Uterus (tissue), 4 donors: ENCODE results near the gene KLHL17. TPM values are rescaled to one million over a fixed set of nuclear protein-coding genes. Genes with fewer than 3 reads are reported as not detected.
"Not testable (repeated sequence)": the region's sequence is repeated elsewhere in the genome, so short reads cannot be mapped to it uniquely, and the experiment has no call there.

Source experiments
- DNase-seq, 2 donors: peaks; one replicate each; pipeline ENCODE4 v3.0.0-alpha.2; 2019 to 2020
- H3K27ac ChIP-seq, 2 donors: fragments of 200-600 bp; sonication (generic); 1 replicate in 1 of 2; 2 replicates in 1 of 2; pipeline ENCODE4 v1.5.1; 2016 to 2018
- H3K27me3 ChIP-seq, 2 donors: fragments of 200-600 bp; sonication (generic); one replicate each; pipeline ENCODE4 v1.5.1; 2018 to 2019; ENCODE audit warnings: control low read depth in 1 of 2
- H3K36me3 ChIP-seq, 2 donors: fragments of 200-600 bp; sonication (generic); one replicate each; pipeline ENCODE4 v1.5.1; 2019; ENCODE audit warnings: control low read depth in 1 of 2
- H3K4me1 ChIP-seq, 2 donors: fragments of 200-600 bp; sonication (generic); one replicate each; pipeline ENCODE4 v1.5.1; 2018 to 2019; ENCODE audit warnings: control low read depth in 1 of 2
- H3K4me3 ChIP-seq, 2 donors: fragments of 200-600 bp; sonication (generic); 1 replicate in 1 of 2; 2 replicates in 1 of 2; pipeline ENCODE4 v1.5.1; 2018 to 2019; ENCODE audit warnings: mild to moderate bottlenecking in 1 of 2
- H3K9me3 ChIP-seq, 2 donors: fragments of 200-600 bp; sonication (generic); one replicate each; pipeline ENCODE4 v1.5.1; 2019; ENCODE audit warnings: control low read depth in 1 of 2
- CTCF ChIP-seq, 4 experiments: fragments of 200-600 bp in 2 of 4; fragments of 450-650 bp in 2 of 4; sonication (generic) in 2 of 4; IDR thresholded peaks; one replicate each; pipeline ENCODE4 v1.5.1; 2016 to 2019; ENCODE audit warnings: antibody characterized with exemption in 4 of 4, mild to moderate bottlenecking in 2 of 4, moderate library complexity in 1 of 4
- POLR2A ChIP-seq, 2 donors: fragments of 450-650 bp; IDR thresholded peaks; one replicate each; pipeline ENCODE4 v1.6.1; 2016; ENCODE audit warnings: antibody characterized with exemption in 2 of 2, mild to moderate bottlenecking in 1 of 2, moderate library complexity in 1 of 2
- intact Hi-C: fragments of 100-400 bp; cut with DNase I; formaldehyde crosslinking; loops from one replicate; pipeline ENCODE4 v1.15.1; 2023; ENCODE audit warnings: low total_unique reads
- total RNA-seq, 4 donors: library from RNA; depleted of rRNA in 3 of 4; stranded (reverse); fragments of >200 nt in 3 of 4; gene quantifications; one replicate each; pipeline versions ENCODE4 v1.1.0 to v1.2.4, GENCODE V29; 2014 to 2023
- donor health status: DM: yes; HTN: yes; CAD: no.

Gene KLHL17
- total RNA-seq, 4 donors from 2014 or later: 1.8 to 15.3 (median 9.6) TPM

- intact Hi-C loops: no loop called here
- Histone ChIP-seq H3K9me3 (no peaks in the 10 kb centered on the region), H3K4me3 (peak overlapping the region in 1 of 2 donors; percentile 31), H3K36me3 (no peaks in the 10 kb centered on the region), H3K27ac (peak overlapping the region; percentile 34 to 85), H3K27me3 (no peaks in the 10 kb centered on the region), H3K4me1 (peaks cover 0 to 39% of the 10 kb centered on the region in 2 donors)
- TF ChIP-seq POLR2A (IDR thresholded peaks at IDR 0.05): no peak
- TF ChIP-seq CTCF (IDR thresholded peaks at IDR 0.05): no peak
- DNase-seq: peak in 1 of 2 donors; percentile 60
These were observed 16.6 kb upstream of the KLHL17 start for GRCh38 chr1:943545-944340.

- Histone ChIP-seq H3K27ac (peak overlapping the region; percentile 34 to 85), H3K9me3 (no peaks in the 10 kb centered on the region), H3K4me1 (peaks cover 0 to 39% of the 10 kb centered on the region in 2 donors), H3K27me3 (no peaks in the 10 kb centered on the region), H3K4me3 (peak overlapping the region in 1 of 2 donors; percentile 31), H3K36me3 (no peaks in the 10 kb centered on the region)
- intact Hi-C loops: no loop called here
- TF ChIP-seq POLR2A (IDR thresholded peaks at IDR 0.05): no peak
- no peak for TF ChIP-seq CTCF (IDR thresholded peaks at IDR 0.05)
- peak; percentile 83 to 92 for DNase-seq
These were observed 15.8 kb upstream of the KLHL17 start for GRCh38 chr1:944341-945325.

GRCh38 chr1:945688-946556 lies 14.5 kb upstream of the KLHL17 start:
- intact Hi-C loops: no loop called here
- Histone ChIP-seq H3K36me3 (no peaks in the 10 kb centered on the region), H3K4me3 (no peak overlapping the region)

GRCh38 chr1:946811-947210 lies 13.6 kb upstream of the KLHL17 start:
- H3K9me3 ChIP-seq, H3K27me3 ChIP-seq, intact Hi-C loops, H3K36me3 ChIP-seq, H3K27ac ChIP-seq, H3K4me3 ChIP-seq, DNase-seq: not testable (repeated sequence)
- H3K4me1 ChIP-seq: peaks cover 0 to 19% of the 10 kb centered on the region in 2 donors

More at GRCh38 chr1:945688-946556, 14.5 kb upstream of the KLHL17 start:
- H3K27ac ChIP-seq: peak overlapping the region in 1 of 2 donors; percentile 85
- no peak for DNase-seq
- no peaks in the 10 kb centered on the region for H3K27me3 ChIP-seq
- peaks cover 0 to 28% of the 10 kb centered on the region in 2 donors for H3K4me1 ChIP-seq
- H3K9me3 ChIP-seq: no peaks in the 10 kb centered on the region
- no peak for TF ChIP-seq POLR2A (IDR thresholded peaks at IDR 0.05)

- no peaks in the 10 kb centered on the region for H3K36me3 ChIP-seq
These were observed 12.4 kb upstream of the KLHL17 start for GRCh38 chr1:947958-948357.

More at GRCh38 chr1:947958-948357, 12.4 kb upstream of the KLHL17 start:
- Histone ChIP-seq H3K9me3 (no peaks in the 10 kb centered on the region), H3K27ac (no peak overlapping the region), H3K27me3 (no peaks in the 10 kb centered on the region), H3K4me3 (no peak overlapping the region), H3K4me1 (peaks cover 0 to 9% of the 10 kb centered on the region in 2 donors)
- intact Hi-C loops: no loop called here
- no peak for TF ChIP-seq POLR2A (IDR thresholded peaks at IDR 0.05)
- no peak for TF ChIP-seq CTCF (IDR thresholded peaks at IDR 0.05)
- DNase-seq: no peak
